ENCODE data around the gene ZNF787. TPM values are rescaled to one million over a fixed set of nuclear protein-coding genes. Genes with fewer than 3 reads are reported as not detected.

The ZNF787 gene
- total RNA-seq, 2 donors from 2014 or later = 6.0 to 11.8 TPM

DNA sequence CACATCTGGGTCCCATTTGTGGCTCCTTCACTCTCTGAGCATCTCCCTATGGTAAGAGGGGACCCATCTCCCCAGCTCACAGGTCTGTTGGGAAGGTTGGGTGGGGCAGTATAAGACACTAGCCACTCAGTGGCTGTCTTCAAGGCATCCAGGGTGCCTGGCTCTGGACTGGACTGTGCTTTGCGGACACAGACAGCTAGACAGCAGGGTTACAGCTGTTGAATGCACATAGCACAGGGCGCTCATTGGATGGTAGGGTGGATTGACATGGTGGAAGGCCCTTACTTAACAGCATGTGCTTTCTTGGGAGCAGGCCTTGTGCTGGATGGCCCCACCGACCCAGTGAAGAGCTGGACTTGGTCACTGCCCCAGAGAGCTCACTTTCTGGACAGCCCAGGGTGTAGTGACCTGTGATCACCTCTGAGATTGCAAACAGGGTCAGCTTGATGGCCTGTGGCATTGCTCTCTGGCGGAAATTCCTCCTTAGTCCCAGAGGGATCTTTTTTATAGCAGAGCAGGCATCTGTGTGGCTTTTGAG is 21.9 kb upstream of the ZNF787 start:
- Histone ChIP-seq H3K9me3 (no peaks in the 10 kb centered on the region), H3K4me3 (no peak overlapping the region), H3K27me3 (no peaks in the 10 kb centered on the region), H3K4me1 (peaks cover 0 to 26% of the 10 kb centered on the region in 2 donors), H3K27ac (no peak overlapping the region), H3K36me3 (peaks cover 18% of the 10 kb centered on the region)
- TF ChIP-seq, protein P1, sequence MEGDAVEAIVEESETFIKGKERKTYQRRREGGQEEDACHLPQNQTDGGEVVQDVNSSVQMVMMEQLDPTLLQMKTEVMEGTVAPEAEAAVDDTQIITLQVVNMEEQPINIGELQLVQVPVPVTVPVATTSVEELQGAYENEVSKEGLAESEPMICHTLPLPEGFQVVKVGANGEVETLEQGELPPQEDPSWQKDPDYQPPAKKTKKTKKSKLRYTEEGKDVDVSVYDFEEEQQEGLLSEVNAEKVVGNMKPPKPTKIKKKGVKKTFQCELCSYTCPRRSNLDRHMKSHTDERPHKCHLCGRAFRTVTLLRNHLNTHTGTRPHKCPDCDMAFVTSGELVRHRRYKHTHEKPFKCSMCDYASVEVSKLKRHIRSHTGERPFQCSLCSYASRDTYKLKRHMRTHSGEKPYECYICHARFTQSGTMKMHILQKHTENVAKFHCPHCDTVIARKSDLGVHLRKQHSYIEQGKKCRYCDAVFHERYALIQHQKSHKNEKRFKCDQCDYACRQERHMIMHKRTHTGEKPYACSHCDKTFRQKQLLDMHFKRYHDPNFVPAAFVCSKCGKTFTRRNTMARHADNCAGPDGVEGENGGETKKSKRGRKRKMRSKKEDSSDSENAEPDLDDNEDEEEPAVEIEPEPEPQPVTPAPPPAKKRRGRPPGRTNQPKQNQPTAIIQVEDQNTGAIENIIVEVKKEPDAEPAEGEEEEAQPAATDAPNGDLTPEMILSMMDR (IDR thresholded peaks at IDR 0.05) = no peak
- DNase-seq (ENCODE audit: low spot score) = no peak

DNA sequence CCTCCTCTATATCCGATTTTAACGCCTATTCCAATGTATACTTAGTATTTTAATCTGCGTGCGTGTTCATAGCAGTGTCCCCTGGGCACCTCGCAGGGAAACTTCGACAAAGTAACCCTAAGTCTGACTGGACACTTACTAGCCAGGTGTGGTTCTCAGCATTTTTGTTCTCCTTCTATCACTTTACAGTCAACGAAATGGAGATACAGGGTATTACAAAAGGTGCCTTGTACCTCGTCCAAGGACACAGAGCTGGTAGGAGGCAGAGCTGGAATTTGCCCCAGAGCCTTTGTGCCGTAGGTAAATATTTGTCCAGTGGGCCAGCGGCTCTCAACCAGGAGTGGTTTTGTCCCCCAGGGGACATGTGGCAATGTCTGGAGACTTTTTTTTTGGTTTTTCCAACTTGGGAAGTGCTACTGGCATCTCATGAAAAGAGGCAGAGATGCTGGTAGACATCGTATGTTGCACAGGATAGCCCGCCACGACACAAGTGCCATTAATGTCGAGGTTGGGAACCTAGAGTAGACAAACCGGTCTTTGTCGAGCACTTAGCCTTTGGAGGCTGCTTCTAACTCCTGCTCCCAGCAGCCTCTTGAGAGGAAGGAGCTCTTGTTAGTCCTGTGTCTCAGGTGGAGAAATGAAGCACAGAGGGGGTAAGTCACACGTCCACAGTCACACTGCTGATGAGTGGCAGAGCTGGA is 21.1 kb upstream of the ZNF787 start:
- TF ChIP-seq, protein P1 (IDR thresholded peaks at IDR 0.05) = no peak
- Histone ChIP-seq H3K27ac (peak overlapping the region; percentile 84 to 90), H3K4me3 (peak overlapping the region; percentile 61 to 65), H3K9me3 (no peaks in the 10 kb centered on the region), H3K4me1 (peaks cover 0 to 26% of the 10 kb centered on the region in 2 donors), H3K27me3 (no peaks in the 10 kb centered on the region), H3K36me3 (peaks cover 12% of the 10 kb centered on the region)
- no peak for DNase-seq (ENCODE audit: low spot score)

DNA sequence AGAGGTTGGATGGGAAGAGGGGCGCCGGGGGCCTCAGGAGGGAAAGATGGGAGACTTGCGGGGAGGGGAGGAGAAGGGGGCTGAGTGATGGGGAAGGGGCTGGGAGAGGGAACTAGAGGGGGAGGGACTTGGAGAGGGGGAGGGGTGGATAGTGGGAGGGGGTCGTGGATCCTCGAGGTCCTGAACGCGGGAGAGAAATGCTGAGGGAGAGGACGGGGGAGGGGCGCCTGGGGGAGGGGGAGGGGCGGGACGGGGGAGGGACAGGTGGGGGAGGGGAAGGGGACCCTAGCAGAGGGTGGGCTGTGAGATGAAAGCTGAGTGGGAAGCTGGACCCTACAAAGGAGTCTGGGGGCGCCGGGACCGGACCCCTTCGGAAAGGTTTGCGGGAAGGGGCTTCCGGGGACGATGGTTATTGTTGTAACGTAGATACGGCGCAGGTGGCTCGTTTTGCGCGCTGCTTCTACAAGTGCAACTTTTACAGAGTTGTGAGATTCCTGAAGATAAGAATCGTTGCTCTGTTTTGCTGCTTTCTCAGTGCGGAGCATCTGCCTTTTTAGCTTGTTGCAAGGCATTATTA is 20.4 kb upstream of the ZNF787 start:
- Histone ChIP-seq H3K36me3 (peaks cover 6% of the 10 kb centered on the region), H3K27me3 (no peaks in the 10 kb centered on the region), H3K4me1 (peaks cover 0 to 26% of the 10 kb centered on the region in 2 donors), H3K27ac (peak overlapping the region; percentile 84 to 90), H3K9me3 (no peaks in the 10 kb centered on the region), H3K4me3 (peak overlapping the region; percentile 61 to 65)
- TF ChIP-seq, protein P1 (IDR thresholded peaks at IDR 0.05) = no peak
- no peak for DNase-seq (ENCODE audit: low spot score)

DNA sequence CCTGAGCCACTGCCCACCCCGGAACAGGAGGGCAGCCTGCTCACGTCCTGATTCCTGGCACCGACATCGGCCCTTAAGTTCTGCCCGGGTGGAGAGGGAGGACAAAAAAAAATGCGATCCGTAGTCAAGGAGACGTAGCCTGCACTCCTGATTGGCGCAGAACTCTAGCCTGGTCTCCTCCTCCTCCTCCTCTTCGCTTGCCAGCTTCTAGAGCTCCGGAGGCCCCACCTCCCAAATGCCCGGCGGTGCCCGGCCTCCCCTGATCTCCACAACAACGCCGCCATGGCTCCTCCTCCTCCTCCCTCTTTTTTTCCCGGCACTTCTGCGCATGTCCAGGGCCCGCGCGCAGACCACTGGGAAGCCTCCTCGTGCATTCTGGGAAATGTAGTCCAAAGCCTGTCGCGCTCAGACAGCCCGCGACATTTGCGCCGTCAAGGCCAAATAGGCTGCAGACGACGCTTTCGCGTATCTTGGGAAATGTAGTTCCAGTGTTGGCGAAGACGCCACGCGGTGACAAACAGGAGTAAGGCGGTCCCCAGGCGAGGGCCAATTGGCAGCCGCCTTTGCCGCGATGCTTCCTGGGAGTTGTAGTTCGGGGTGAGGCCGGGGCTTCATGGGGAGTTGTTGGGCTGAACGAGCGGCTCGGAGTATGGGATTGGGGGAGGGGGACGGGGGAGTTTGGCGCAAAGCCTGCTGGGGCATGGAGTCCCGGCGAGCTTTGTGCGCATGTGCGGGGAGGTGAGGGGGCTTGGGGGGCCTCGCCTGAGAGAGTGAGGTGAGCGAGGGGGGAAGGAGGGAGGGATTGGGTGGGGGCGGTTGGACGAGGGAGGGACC is 19.7 kb upstream of the ZNF787 start, which contains the start of gene ZNF444:
TSS of gene ZNF444 (plus strand) at position 705 of the 834 bp plus-strand sequence. CDS start 5,625 bp downstream, outside the sequence.
- TF ChIP-seq, protein P1 (IDR thresholded peaks at IDR 0.05) = no peak
- H3K9me3 ChIP-seq = no peaks in the 10 kb centered on the region
- no peaks in the 10 kb centered on the region for H3K27me3 ChIP-seq
- H3K4me1 ChIP-seq = peaks cover 0 to 26% of the 10 kb centered on the region in 2 donors
- peak within 1 kb of the TSS; percentile 61 to 65 for H3K4me3 ChIP-seq
- peak within 1 kb of the TSS; percentile 84 to 90 for H3K27ac ChIP-seq
- peak; percentile 99 for DNase-seq (ENCODE audit: low spot score)
- H3K36me3 ChIP-seq = no peaks in the 10 kb centered on the region

DNA sequence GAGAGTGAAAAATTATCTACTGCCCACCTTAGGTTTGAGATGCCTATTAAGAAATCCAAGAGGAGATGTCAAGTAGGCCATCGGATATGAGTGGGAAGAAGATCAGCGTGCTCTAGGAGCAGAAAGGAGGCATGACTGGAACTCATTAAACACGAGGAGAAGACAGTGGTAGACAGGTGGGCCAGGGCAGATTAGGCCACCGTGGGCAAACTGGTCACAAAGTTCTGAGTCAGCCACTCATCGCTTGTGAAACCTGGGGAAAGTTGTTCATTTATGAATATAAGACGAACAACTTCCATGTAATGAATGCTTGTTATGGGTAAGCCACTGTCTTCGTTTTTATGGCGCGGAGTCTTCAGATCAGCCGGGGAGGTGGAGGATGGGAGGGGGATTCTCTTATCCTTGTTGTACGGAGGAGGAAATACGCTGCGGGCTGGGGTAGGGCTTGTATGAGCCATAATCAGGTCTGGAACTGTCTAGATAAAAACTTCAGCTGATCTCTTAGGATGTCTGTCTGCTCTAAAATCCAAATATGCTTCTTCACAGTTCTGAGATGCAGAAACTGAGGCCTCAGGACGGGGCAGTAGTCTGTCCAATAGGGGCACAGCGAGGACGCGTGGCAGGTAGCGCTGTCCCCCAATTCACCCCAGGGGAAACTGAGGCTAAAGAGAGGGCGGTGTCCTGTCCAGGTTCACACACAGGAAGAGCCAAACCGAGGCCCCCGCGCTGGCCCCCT is 18.9 kb upstream of the ZNF787 start:
- TF ChIP-seq, protein P1 (IDR thresholded peaks at IDR 0.05) = no peak
- Histone ChIP-seq H3K27me3 (no peaks in the 10 kb centered on the region), H3K4me3 (peak overlapping the region; percentile 61 to 65), H3K36me3 (no peaks in the 10 kb centered on the region), H3K27ac (peak overlapping the region; percentile 84 to 90), H3K4me1 (peaks cover 0 to 26% of the 10 kb centered on the region in 2 donors), H3K9me3 (no peaks in the 10 kb centered on the region)
- no peak for DNase-seq (ENCODE audit: low spot score)
